ENCODE data around the gene RXRA.

GRCh38 chr9:134420281-134420845 is 94.1 kb downstream of the RXRA start:
- TF ChIP-seq CTCF (IDR thresholded peaks at IDR 0.05), result no peak
- TF ChIP-seq REST (IDR thresholded peaks at IDR 0.05; ENCODE audit: insufficient read depth in 1 of 2, low read depth in 2 of 2, low read length in 1 of 2), result no peak
- no peak for TF ChIP-seq SIN3A (IDR thresholded peaks at IDR 0.05; ENCODE audit: borderline replicate concordance, insufficient read depth, low read depth, low read length)

Measured in Panc1 (cell line).